ENCODE data around the gene MCF2L.

DNA sequence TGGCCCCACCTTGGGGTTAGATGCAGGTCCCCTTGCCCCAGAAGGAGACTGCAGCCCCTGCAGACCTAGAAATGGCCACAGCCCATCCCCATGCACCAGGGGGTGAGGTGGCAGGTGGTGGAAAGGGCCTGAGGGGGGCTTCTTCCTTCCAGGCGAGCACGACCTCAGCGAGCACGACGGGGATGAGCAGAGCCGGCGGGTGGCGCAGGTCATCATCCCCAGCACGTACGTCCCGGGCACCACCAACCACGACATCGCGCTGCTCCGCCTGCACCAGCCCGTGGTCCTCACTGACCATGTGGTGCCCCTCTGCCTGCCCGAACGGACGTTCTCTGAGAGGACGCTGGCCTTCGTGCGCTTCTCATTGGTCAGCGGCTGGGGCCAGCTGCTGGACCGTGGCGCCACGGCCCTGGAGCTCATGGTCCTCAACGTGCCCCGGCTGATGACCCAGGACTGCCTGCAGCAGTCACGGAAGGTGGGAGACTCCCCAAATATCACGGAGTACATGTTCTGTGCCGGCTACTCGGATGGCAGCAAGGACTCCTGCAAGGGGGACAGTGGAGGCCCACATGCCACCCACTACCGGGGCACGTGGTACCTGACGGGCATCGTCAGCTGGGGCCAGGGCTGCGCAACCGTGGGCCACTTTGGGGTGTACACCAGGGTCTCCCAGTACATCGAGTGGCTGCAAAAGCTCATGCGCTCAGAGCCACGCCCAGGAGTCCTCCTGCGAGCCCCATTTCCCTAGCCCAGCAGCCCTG, 149.4 kb downstream of the MCF2L start:
- TF ChIP-seq, protein P1, sequence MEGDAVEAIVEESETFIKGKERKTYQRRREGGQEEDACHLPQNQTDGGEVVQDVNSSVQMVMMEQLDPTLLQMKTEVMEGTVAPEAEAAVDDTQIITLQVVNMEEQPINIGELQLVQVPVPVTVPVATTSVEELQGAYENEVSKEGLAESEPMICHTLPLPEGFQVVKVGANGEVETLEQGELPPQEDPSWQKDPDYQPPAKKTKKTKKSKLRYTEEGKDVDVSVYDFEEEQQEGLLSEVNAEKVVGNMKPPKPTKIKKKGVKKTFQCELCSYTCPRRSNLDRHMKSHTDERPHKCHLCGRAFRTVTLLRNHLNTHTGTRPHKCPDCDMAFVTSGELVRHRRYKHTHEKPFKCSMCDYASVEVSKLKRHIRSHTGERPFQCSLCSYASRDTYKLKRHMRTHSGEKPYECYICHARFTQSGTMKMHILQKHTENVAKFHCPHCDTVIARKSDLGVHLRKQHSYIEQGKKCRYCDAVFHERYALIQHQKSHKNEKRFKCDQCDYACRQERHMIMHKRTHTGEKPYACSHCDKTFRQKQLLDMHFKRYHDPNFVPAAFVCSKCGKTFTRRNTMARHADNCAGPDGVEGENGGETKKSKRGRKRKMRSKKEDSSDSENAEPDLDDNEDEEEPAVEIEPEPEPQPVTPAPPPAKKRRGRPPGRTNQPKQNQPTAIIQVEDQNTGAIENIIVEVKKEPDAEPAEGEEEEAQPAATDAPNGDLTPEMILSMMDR (conservative IDR thresholded peaks at IDR 0.05; ENCODE audit: low read depth, low read length), result no peak
- TF ChIP-seq EZH2 (IDR thresholded peaks at IDR 0.05; ENCODE audit: borderline replicate concordance, low read depth, low read length, poor library complexity, severe bottlenecking), result no peak
